GM12873 (cell line): ENCODE measurements around the gene DCAF7.

Experiments
- TF ChIP-seq, protein P1 (sequence below): IDR thresholded peaks from 2 replicates; pipeline ENCODE4 v1.5.1; 2012; ENCODE audit warnings: low read depth, mild to moderate bottlenecking, moderate library complexity, low read length, control low read depth; ENCODE audit not compliant: insufficient read depth; ENCODE audit errors: missing control alignments

DCAF7 gene

DNA sequence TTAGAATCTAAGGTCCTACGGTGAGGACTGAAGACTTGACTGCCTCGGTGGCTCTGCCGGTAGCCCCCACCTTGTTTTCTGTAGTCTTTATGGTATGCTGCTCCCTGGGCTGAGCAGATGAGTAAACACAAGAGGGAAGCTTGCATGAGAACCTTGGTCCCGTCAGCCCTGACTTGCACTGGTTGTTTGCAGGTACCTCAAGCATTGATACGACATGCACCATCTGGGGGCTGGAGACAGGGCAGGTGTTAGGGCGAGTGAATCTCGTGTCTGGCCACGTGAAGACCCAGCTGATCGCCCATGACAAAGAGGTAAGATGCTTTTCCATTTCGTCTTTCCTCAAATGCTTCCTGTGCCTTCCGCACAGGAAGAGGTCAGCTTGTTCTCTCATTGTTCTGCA lies 29.4 kb downstream of the DCAF7 start:
- TF ChIP-seq, protein P1, sequence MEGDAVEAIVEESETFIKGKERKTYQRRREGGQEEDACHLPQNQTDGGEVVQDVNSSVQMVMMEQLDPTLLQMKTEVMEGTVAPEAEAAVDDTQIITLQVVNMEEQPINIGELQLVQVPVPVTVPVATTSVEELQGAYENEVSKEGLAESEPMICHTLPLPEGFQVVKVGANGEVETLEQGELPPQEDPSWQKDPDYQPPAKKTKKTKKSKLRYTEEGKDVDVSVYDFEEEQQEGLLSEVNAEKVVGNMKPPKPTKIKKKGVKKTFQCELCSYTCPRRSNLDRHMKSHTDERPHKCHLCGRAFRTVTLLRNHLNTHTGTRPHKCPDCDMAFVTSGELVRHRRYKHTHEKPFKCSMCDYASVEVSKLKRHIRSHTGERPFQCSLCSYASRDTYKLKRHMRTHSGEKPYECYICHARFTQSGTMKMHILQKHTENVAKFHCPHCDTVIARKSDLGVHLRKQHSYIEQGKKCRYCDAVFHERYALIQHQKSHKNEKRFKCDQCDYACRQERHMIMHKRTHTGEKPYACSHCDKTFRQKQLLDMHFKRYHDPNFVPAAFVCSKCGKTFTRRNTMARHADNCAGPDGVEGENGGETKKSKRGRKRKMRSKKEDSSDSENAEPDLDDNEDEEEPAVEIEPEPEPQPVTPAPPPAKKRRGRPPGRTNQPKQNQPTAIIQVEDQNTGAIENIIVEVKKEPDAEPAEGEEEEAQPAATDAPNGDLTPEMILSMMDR, result no peak

DNA sequence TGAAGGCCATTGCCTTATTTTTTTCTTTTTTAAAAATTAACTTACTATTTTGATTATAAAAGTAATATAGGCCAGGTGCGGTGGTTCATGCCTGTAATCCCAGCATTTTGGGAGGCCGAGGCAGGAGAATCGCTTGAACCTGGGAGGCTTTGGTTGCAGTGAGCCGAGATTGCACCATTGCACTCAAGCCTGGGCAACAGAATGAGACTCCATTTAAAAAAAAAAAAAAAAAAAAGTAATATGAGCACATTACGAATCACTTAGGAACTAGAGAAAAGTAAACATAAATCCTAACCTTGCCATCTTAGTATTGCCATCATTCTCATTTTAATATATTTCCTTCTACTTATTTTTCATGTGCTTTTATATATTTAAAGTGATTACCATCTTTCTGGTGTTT lies 37.5 kb downstream of the DCAF7 start:
- TF ChIP-seq, protein P1, result no peak

DNA sequence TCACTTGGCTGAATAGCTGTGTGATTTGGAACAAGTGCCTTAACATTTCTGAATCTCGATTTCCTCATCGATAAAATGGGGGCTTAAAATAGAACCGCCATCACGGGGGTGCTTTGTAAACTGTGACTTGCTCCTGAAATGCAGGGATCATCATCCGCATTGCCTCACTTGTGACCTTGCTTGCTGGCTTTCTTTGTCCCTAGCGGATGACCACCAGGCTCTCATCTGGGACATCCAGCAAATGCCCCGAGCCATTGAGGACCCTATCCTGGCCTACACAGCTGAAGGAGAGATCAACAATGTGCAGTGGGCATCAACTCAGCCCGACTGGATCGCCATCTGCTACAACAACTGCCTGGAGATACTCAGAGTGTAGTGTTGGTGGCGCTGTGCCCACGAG lies 38.5 kb downstream of the DCAF7 start:
- TF ChIP-seq, protein P1, result no peak

DNA sequence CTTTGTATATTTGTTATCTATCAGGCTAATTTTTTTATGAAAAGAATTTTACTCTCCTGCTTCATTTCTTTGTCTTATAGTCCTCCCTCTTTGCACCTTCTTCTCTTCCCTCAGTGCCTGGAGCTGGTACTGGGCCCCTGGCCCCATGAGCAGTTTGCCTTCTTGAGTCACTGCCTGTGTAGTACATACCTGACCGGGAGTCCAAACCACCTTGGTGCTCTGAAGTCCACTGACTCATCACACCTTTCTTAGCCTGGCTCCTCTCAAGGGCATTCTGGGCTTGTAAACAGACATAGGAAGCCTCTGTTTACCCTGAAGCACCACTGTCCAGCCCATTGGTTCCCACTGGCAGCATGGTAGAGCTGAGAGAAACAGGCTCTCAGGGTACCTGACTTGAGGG lies 39.4 kb downstream of the DCAF7 start:
- TF ChIP-seq, protein P1, result no peak

DNA sequence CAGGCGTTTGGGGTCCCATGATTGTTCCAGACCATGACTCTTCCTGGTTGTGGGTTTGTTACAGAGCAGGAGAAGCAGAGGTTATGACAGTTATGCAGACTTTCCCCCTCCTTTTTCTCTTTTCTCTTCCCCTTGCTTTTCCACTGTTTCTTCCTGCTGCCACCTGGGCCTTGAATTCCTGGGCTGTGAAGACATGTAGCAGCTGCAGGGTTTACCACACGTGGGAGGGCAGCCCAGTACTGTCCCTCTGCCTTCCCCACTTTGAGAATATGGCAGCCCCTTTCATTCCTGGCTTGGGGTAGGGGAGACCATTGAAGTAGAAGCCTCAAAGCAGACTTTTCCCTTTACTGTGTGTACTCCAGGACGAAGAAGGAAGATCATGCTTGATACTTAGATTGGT lies 42.5 kb downstream of the DCAF7 start:
- TF ChIP-seq, protein P1, result no peak

DNA sequence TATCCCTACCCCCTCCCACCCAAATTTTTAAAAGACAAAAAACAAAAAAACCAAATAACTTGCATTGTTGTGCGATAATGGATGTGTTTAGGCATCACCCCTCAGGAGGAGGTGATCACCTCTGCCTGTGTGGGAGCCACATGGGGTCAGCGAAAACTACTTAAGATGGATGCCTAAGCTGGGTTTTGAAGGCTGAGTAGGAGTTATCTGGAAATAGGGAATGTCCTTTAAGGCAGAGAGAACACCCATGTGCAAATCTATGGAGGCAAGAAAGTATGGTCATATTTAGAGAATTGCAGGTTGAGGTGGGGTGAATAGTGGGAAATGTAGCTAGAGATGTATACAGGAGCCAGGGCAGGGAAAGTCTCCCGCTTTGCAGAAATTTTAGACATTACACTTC lies 44.9 kb downstream of the DCAF7 start:
- TF ChIP-seq, protein P1, result no peak

DNA sequence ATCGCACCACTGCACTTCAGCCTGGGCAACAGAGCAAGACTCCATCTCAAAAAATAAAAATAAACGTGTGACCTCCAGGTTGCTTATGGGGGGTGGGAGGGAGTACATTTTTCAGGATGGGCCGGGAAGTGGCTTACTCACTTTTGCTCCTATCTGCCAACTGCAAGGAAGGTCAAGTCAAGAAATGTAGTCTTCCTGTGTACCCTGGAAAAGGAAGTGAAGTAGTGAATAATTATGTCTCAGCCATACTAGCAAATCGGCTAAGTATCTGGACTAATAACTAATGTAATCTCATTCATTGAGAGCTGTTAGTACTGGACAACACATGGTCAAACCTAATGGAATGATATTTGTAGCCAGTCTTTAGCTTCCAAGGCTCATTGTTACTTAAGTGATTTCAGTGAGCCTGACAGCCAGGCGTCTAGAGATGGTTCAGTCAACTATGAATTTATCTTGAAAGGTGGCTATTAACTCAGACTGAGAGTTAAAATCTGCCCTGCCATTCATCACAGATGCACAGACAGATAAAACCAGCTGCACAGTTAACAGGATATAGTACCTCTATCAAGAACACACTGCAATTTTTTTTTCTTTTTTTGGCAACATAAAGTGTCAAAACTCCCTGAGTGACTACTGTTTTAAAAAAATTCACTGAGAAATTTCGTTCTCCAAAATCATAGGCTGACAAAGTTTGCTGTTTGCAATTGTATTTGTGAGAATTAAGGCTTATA lies 46.7 kb downstream of the DCAF7 start:
- TF ChIP-seq, protein P1, result no peak

DNA sequence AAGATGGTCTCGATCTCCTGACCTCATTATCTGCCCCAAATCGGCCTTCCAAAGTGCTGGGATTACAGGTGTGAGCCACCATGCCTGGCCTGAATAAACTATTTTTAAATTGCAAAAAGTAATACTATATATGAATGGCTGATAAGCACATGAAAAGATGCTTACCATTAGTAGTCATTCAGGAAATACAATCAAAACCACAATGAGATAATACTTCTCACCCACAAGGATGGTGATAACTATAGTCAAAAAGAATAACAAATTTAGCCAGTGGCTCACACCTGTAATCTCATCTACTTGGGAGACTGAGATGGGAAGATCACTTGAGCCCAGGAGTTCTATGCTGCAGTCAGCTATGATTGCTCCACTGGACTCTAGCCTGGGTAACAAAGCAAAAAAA lies 48.0 kb downstream of the DCAF7 start:
- TF ChIP-seq, protein P1, result no peak
